ENCODE measurements around the gene CREBZF.
"Not testable (repeated sequence)": the region's sequence is repeated elsewhere in the genome, so short reads cannot be mapped to it uniquely, and the experiment has no call there.

The CREBZF gene

GRCh38 chr11:85664615-85665481 lies at the start of gene CREBZF:
Gene CREBZF (minus strand): TSS chr11:85665129. CDS start chr11:85664875, 254 bp downstream.
- DNase-seq, result peak; percentile 89 to 94

GRCh38 chr11:85712953-85713352 lies 48.0 kb upstream of the CREBZF start:
- no peak for DNase-seq

- DNase-seq, result no peak
These were observed 46.0 kb upstream of the CREBZF start for GRCh38 chr11:85710917-85711316.

- DNase-seq, result no peak
These were observed 45.2 kb upstream of the CREBZF start for GRCh38 chr11:85709941-85710702.

- DNase-seq, result no peak
These were observed 40.9 kb upstream of the CREBZF start for GRCh38 chr11:85705800-85706199.

GRCh38 chr11:85704967-85705366 lies 40.0 kb upstream of the CREBZF start:
- no peak for DNase-seq

- DNase-seq, result no peak
These were observed 35.2 kb upstream of the CREBZF start for GRCh38 chr11:85699957-85700741.

- DNase-seq, result no peak
These were observed 33.3 kb upstream of the CREBZF start for GRCh38 chr11:85698195-85698594.

- DNase-seq, result no peak
These were observed 32.8 kb upstream of the CREBZF start for GRCh38 chr11:85697747-85698146.

GRCh38 chr11:85695546-85695945 lies 30.6 kb upstream of the CREBZF start:
- no peak for DNase-seq

GRCh38 chr11:85694385-85694980 lies 29.6 kb upstream of the CREBZF start:
- peak in 1 of 2 donors; percentile 34 for DNase-seq

GRCh38 chr11:85685820-85686459 lies 21.0 kb upstream of the CREBZF start, which contains the start of gene CCDC89:
Gene CCDC89 (minus strand): TSS chr11:85686195. CDS start chr11:85686130, 65 bp downstream.
- no peak for DNase-seq

GRCh38 chr11:85685125-85685819 lies 20.3 kb upstream of the CREBZF start:
- no peak for DNase-seq

- DNase-seq, result peak; percentile 59 to 66
These were observed 17.7 kb upstream of the CREBZF start for GRCh38 chr11:85682330-85683305.

GRCh38 chr11:85680897-85681296 lies 16.0 kb upstream of the CREBZF start:
- DNase-seq, result no peak

- DNase-seq, result no peak
These were observed 14.6 kb upstream of the CREBZF start for GRCh38 chr11:85679576-85679975.

- DNase-seq, result no peak
These were observed 8.5 kb upstream of the CREBZF start for GRCh38 chr11:85673393-85673792.

GRCh38 chr11:85672105-85672902 lies 7.4 kb upstream of the CREBZF start:
- no peak for DNase-seq

GRCh38 chr11:85670949-85671663 lies 6.2 kb upstream of the CREBZF start:
- not testable (repeated sequence) for DNase-seq
